ENCODE results near the gene MLYCD. TPM values are rescaled to one million over a fixed set of nuclear protein-coding genes. Genes with fewer than 3 reads are reported as not detected.

MLYCD gene
- total RNA-seq, 1 donor from 2014 or later = 10.8 TPM

GRCh38 chr16:83862661-83863060 is 36.3 kb upstream of the MLYCD start:
- Mint-ChIP-seq H3K4me1 (peaks cover 5% of the 10 kb centered on the region), H3K27me3 (peaks cover 13% of the 10 kb centered on the region), H3K9me3 (peaks cover 6% of the 10 kb centered on the region), H3K27ac (no peak overlapping the region), H3K36me3 (ENCODE audit: low read depth) (no peaks in the 10 kb centered on the region), H3K4me3 (no peak overlapping the region)
- DNase-seq = no peak
- TF ChIP-seq, protein P1, sequence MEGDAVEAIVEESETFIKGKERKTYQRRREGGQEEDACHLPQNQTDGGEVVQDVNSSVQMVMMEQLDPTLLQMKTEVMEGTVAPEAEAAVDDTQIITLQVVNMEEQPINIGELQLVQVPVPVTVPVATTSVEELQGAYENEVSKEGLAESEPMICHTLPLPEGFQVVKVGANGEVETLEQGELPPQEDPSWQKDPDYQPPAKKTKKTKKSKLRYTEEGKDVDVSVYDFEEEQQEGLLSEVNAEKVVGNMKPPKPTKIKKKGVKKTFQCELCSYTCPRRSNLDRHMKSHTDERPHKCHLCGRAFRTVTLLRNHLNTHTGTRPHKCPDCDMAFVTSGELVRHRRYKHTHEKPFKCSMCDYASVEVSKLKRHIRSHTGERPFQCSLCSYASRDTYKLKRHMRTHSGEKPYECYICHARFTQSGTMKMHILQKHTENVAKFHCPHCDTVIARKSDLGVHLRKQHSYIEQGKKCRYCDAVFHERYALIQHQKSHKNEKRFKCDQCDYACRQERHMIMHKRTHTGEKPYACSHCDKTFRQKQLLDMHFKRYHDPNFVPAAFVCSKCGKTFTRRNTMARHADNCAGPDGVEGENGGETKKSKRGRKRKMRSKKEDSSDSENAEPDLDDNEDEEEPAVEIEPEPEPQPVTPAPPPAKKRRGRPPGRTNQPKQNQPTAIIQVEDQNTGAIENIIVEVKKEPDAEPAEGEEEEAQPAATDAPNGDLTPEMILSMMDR (IDR thresholded peaks at IDR 0.05) = no peak
- ATAC-seq (ENCODE audit: low read depth) = no peak
- CTCF ChIA-PET = no interaction called here
- POLR2A ChIA-PET = no interaction called here
- intact Hi-C loops (cut with micrococcal nuclease) = no loop called here

- Mint-ChIP-seq H3K36me3 (ENCODE audit: low read depth) (no peaks in the 10 kb centered on the region), H3K9me3 (peaks cover 6% of the 10 kb centered on the region), H3K4me3 (no peak overlapping the region), H3K4me1 (peaks cover 5% of the 10 kb centered on the region), H3K27ac (no peak overlapping the region), H3K27me3 (peaks cover 11% of the 10 kb centered on the region)
- TF ChIP-seq, protein P1 (IDR thresholded peaks at IDR 0.05) = no peak
- CTCF ChIA-PET = no interaction called here
- intact Hi-C loops (cut with micrococcal nuclease) = no loop called here
- DNase-seq (no peak), ATAC-seq (ENCODE audit: low read depth) (no peak)
- POLR2A ChIA-PET = no interaction called here
These were observed 35.2 kb upstream of the MLYCD start for GRCh38 chr16:83863682-83864081.

GRCh38 chr16:83870830-83871229 is 28.1 kb upstream of the MLYCD start:
- ChIA-PET CTCF (no interaction called here), POLR2A (interaction anchor here (0.6 kb wide), 1 partner anchor 40 kb away, joined by 4 read pairs; no protein-coding TSS in a partner anchor)
- H3K27ac Mint-ChIP-seq = no peak overlapping the region
- peaks cover 42% of the 10 kb centered on the region for H3K27me3 Mint-ChIP-seq
- no peak for ATAC-seq (ENCODE audit: low read depth)
- no peaks in the 10 kb centered on the region for H3K4me1 Mint-ChIP-seq
- H3K4me3 Mint-ChIP-seq = no peak overlapping the region
- H3K9me3 Mint-ChIP-seq = peaks cover 6% of the 10 kb centered on the region
- no peak for DNase-seq
- TF ChIP-seq, protein P1 (IDR thresholded peaks at IDR 0.05) = no peak
- intact Hi-C loops (cut with micrococcal nuclease) = no loop called here
- H3K36me3 Mint-ChIP-seq (ENCODE audit: low read depth) = no peaks in the 10 kb centered on the region

DNA sequence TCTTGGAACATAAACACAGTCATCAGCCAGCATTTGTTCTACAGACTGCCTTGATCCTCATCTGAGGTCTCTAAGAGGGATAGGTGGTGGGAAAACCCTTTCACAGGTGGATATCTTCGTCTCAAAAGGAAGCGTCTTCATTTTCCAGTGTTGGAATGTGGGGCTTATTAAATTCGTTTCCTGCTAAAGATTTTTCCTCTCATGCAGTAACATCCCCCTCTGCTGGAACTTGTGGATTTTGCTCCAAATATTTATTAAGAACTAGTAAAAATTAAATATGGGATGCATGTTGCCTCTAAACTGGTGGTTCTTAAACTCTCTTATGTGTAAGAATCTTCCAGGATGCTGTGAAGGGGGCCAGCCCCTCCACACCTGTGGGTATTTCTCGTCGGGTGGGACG is 20.1 kb upstream of the MLYCD start:
- intact Hi-C loops (cut with micrococcal nuclease) = loop anchor here (1.0 to 5.0 kb wide), 2 partner anchors 37 to 53 kb away; no protein-coding TSS in a partner anchor
- DNase-seq (no peak), ATAC-seq (ENCODE audit: low read depth) (no peak)
- no peaks in the 10 kb centered on the region for H3K36me3 Mint-ChIP-seq (ENCODE audit: low read depth)
- peaks cover 3% of the 10 kb centered on the region for H3K9me3 Mint-ChIP-seq
- peaks cover 25% of the 10 kb centered on the region for H3K27me3 Mint-ChIP-seq
- H3K4me3 Mint-ChIP-seq = no peak overlapping the region
- TF ChIP-seq, protein P1 (IDR thresholded peaks at IDR 0.05) = no peak
- CTCF ChIA-PET = no interaction called here
- POLR2A ChIA-PET = no interaction called here
- H3K4me1 Mint-ChIP-seq = no peaks in the 10 kb centered on the region
- no peak overlapping the region for H3K27ac Mint-ChIP-seq

DNA sequence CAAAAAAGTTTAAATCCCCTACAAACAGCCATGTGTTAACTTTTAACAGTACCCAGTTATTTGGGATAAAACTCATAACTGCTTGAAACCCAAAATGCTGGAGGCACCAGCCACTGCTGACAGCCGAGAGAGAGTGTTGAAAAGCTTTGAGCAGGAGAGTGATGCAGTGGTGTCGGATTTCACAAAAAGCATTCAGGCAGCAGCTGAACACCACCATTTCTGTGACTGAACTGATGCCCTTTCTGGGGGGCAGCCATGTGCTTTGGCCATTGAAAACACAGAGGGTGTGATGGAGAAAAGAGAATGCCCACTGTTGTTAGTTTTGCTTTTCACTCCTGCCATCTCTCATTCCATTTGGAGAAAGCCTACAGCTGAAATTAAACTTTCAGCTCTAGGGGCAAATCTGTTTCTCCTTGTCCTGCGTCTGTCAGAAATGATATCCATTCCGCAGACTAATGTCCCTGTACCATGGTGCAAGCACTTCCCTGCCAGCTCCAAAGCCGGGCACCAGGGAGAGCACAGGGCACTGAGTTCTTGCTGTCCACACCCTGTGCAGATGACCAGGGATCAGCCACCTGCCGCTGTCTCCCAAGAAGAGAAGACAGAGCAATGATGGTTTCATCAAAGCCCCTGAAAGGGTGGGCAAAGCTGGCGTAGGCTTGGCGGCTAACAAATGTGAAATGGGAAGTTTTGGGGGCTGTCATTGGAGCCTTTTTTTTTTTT is 16.6 kb upstream of the MLYCD start:
- intact Hi-C loops (cut with micrococcal nuclease) = no loop called here
- H3K36me3 Mint-ChIP-seq (ENCODE audit: low read depth) = no peaks in the 10 kb centered on the region
- DNase-seq (no peak), ATAC-seq (ENCODE audit: low read depth) (no peak)
- ChIA-PET POLR2A (no interaction called here), CTCF (no interaction called here)
- TF ChIP-seq, protein P1 (IDR thresholded peaks at IDR 0.05) = no peak
- H3K27me3 Mint-ChIP-seq = peaks cover 18% of the 10 kb centered on the region
- no peak overlapping the region for H3K27ac Mint-ChIP-seq
- H3K4me3 Mint-ChIP-seq = no peak overlapping the region
- peaks cover 3% of the 10 kb centered on the region for H3K9me3 Mint-ChIP-seq
- no peaks in the 10 kb centered on the region for H3K4me1 Mint-ChIP-seq

Data from activated B cell treated with CpG ODN at 0.5 μM for 24 hours (primary cell).